ENCODE results near the gene COL25A1. TPM values are rescaled to one million over a fixed set of nuclear protein-coding genes. Genes with fewer than 3 reads are reported as not detected.

Gene COL25A1
- total RNA-seq, 4 donors from 2014 or later: 0.14 to 1.6 (median 0.32) TPM; not detected in 1

GRCh38 chr4:108829966-108830492, 472.4 kb downstream of the COL25A1 start:
- no peak overlapping the region for H3K27ac ChIP-seq
- 58 to 61% methylated on average over 4 of the region's 4 CpGs for WGBS, 2 donors (ENCODE audit: low coverage in 1 of 2)
- no peak for DNase-seq
- in situ Hi-C loops (cut with MboI; ENCODE audit: low pct_ligation_motif_present in 1 of 4, low pct_unique_long_range_greater_than_20kb in 1 of 4, low sequenced_read_pairs in 3 of 4) (loop anchor here in 1 of 4 donors (25.0 kb wide), 1 partner anchor 582 kb away; no protein-coding TSS in a partner anchor), intact Hi-C loops (cut with DNase I; ENCODE audit: low total_unique reads) (no loop called here)
- H3K36me3 ChIP-seq: no peaks in the 10 kb centered on the region
- peaks cover 4 to 14% (median 9%) of the 10 kb centered on the region in 4 donors for H3K4me1 ChIP-seq
- TF ChIP-seq EP300 (IDR thresholded peaks at IDR 0.05; ENCODE audit: low read depth) (no peak), POLR2A (IDR thresholded peaks at IDR 0.05) (no peak), POLR2AphosphoS5 (IDR thresholded peaks at IDR 0.05) (no peak)
- TF ChIP-seq, protein P1, sequence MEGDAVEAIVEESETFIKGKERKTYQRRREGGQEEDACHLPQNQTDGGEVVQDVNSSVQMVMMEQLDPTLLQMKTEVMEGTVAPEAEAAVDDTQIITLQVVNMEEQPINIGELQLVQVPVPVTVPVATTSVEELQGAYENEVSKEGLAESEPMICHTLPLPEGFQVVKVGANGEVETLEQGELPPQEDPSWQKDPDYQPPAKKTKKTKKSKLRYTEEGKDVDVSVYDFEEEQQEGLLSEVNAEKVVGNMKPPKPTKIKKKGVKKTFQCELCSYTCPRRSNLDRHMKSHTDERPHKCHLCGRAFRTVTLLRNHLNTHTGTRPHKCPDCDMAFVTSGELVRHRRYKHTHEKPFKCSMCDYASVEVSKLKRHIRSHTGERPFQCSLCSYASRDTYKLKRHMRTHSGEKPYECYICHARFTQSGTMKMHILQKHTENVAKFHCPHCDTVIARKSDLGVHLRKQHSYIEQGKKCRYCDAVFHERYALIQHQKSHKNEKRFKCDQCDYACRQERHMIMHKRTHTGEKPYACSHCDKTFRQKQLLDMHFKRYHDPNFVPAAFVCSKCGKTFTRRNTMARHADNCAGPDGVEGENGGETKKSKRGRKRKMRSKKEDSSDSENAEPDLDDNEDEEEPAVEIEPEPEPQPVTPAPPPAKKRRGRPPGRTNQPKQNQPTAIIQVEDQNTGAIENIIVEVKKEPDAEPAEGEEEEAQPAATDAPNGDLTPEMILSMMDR (IDR thresholded peaks at IDR 0.05): no peak
- no peaks in the 10 kb centered on the region for H3K9me3 ChIP-seq
- H3K4me3 ChIP-seq: no peak overlapping the region
- no peaks in the 10 kb centered on the region for H3K27me3 ChIP-seq

DNA sequence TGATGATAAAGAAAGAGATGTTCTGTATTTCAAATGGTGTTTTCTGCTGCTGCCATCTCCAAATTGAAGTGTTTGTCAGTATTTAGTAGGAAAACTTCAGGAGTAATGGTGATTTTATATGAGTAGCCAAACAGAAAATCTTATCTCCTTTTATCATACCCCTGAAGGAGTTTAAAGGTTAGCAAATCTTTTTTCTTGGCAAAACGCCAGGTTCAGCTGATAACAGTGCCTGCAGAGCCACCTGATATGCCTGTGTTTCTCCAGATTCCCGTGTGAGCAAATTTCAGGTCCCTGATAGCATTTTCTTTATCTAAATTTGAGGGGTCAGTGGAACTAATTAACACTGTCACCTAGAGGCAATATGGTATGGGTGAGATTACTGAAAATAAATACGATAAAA, 473.8 kb downstream of the COL25A1 start:
- H3K4me1 ChIP-seq: peaks cover 4 to 14% (median 9%) of the 10 kb centered on the region in 4 donors
- DNase-seq: no peak
- no peaks in the 10 kb centered on the region for H3K27me3 ChIP-seq
- in situ Hi-C loops (cut with MboI; ENCODE audit: low pct_ligation_motif_present in 1 of 4, low pct_unique_long_range_greater_than_20kb in 1 of 4, low sequenced_read_pairs in 3 of 4): loop anchor here in 1 of 4 donors (25.0 kb wide), 1 partner anchor 584 kb away; no protein-coding TSS in a partner anchor
- no peak overlapping the region for H3K27ac ChIP-seq
- no peak for TF ChIP-seq POLR2A (IDR thresholded peaks at IDR 0.05)
- no peak for TF ChIP-seq EP300 (IDR thresholded peaks at IDR 0.05; ENCODE audit: low read depth)
- no peak for TF ChIP-seq POLR2AphosphoS5 (IDR thresholded peaks at IDR 0.05)
- TF ChIP-seq, protein P1 (IDR thresholded peaks at IDR 0.05): no peak
- no peaks in the 10 kb centered on the region for H3K36me3 ChIP-seq
- intact Hi-C loops (cut with DNase I; ENCODE audit: low total_unique reads): no loop called here
- no peaks in the 10 kb centered on the region for H3K9me3 ChIP-seq
- WGBS, 2 donors (ENCODE audit: low coverage in 1 of 2): 29% methylated on average over 3 of the region's 3 CpGs
- H3K4me3 ChIP-seq: no peak overlapping the region

DNA sequence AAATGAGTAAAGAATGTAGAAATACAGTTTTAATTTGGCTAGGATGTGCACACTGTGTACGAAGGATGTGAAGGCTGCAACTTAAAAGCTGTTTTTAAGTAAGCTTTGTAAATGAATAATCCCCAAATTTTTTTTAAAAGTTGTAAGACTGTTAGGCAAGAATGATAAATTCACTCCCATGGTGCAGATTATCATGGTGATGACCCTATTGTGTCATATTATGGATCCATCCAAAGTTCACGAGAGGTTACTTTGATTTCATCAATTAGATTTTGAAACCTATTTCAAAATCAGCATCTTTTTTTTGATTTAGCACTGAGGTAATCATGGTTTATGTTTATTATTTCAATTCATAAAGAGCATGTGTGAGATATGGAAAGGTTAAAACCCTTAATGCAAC, 476.7 kb downstream of the COL25A1 start:
- in situ Hi-C loops (cut with MboI; ENCODE audit: low pct_ligation_motif_present in 1 of 4, low pct_unique_long_range_greater_than_20kb in 1 of 4, low sequenced_read_pairs in 3 of 4): loop anchor here in 1 of 4 donors (25.0 kb wide), 1 partner anchor 587 kb away; no protein-coding TSS in a partner anchor
- WGBS, 2 donors (ENCODE audit: low coverage in 1 of 2): 83 to 87% methylated on average over 2 of the region's 2 CpGs
- Histone ChIP-seq H3K9me3 (no peaks in the 10 kb centered on the region), H3K4me3 (no peak overlapping the region), H3K27me3 (no peaks in the 10 kb centered on the region), H3K36me3 (no peaks in the 10 kb centered on the region), H3K27ac (no peak overlapping the region), H3K4me1 (peaks cover 0 to 5% (median 2%) of the 10 kb centered on the region in 4 donors)
- no peak for DNase-seq
- TF ChIP-seq POLR2AphosphoS5 (IDR thresholded peaks at IDR 0.05): no peak
- no peak for TF ChIP-seq EP300 (IDR thresholded peaks at IDR 0.05; ENCODE audit: low read depth)
- TF ChIP-seq POLR2A (IDR thresholded peaks at IDR 0.05): no peak
- TF ChIP-seq, protein P1 (IDR thresholded peaks at IDR 0.05): no peak
- intact Hi-C loops (cut with DNase I; ENCODE audit: low total_unique reads): no loop called here

DNA sequence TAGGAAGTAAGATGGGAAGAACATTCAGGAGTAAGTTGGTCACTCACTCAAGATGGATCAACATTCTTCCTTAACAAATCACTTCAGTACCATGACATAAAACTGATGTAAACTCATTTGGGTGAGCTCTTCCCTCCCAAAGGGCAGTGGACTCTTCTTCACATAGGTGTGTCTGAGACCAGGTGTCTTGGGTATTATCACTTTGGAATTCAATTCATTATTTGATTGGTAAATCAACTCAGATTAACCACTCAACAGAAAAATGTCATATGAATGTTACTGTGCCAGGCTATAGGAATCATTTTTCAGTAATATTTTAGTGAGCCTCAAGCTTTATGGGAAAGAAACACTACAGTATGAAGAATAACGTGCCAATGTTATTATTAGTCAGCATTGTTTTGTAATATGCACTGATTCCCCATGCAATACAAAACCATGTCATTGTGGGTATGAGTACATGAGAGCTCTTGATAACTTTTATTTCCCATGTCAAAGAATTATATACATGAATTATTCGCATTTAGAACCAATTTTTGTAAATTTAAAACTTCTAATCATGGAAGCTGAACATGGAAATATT, 481.0 kb downstream of the COL25A1 start:
- no peak for DNase-seq
- H3K9me3 ChIP-seq: no peaks in the 10 kb centered on the region
- TF ChIP-seq POLR2AphosphoS5 (IDR thresholded peaks at IDR 0.05): no peak
- TF ChIP-seq EP300 (IDR thresholded peaks at IDR 0.05; ENCODE audit: low read depth): no peak
- TF ChIP-seq, protein P1 (IDR thresholded peaks at IDR 0.05): no peak
- no peak for TF ChIP-seq POLR2A (IDR thresholded peaks at IDR 0.05)
- H3K4me3 ChIP-seq: no peak overlapping the region
- H3K36me3 ChIP-seq: no peaks in the 10 kb centered on the region
- 51 to 68% methylated on average over 2 of the region's 2 CpGs for WGBS, 2 donors (ENCODE audit: low coverage in 1 of 2)
- in situ Hi-C loops (cut with MboI; ENCODE audit: low pct_ligation_motif_present in 1 of 4, low pct_unique_long_range_greater_than_20kb in 1 of 4, low sequenced_read_pairs in 3 of 4) (no loop called here), intact Hi-C loops (cut with DNase I; ENCODE audit: low total_unique reads) (no loop called here)
- H3K27me3 ChIP-seq: no peaks in the 10 kb centered on the region
- H3K27ac ChIP-seq: no peak overlapping the region
- H3K4me1 ChIP-seq: no peaks in the 10 kb centered on the region
